ENCODE data around the gene OR1I1.
"Not testable (repeated sequence)": the region's sequence is repeated elsewhere in the genome, so short reads cannot be mapped to it uniquely, and the experiment has no call there.

OR1I1 gene

GRCh38 chr19:15097980-15098379 is 16.0 kb downstream of the OR1I1 start:
- in situ Hi-C loops (cut with MboI; ENCODE audit: low sequenced_read_pairs) = not testable (repeated sequence)

GRCh38 chr19:15098460-15098859 is 16.4 kb downstream of the OR1I1 start:
- in situ Hi-C loops (cut with MboI; ENCODE audit: low sequenced_read_pairs) = no loop called here

GRCh38 chr19:15099017-15099582 is 17.1 kb downstream of the OR1I1 start:
- in situ Hi-C loops (cut with MboI; ENCODE audit: low sequenced_read_pairs) = no loop called here

GRCh38 chr19:15101479-15102082 is 19.6 kb downstream of the OR1I1 start:
- in situ Hi-C loops (cut with MboI; ENCODE audit: low sequenced_read_pairs) = no loop called here

GRCh38 chr19:15104003-15104402 is 22.0 kb downstream of the OR1I1 start:
- in situ Hi-C loops (cut with MboI; ENCODE audit: low sequenced_read_pairs) = no loop called here

- in situ Hi-C loops (cut with MboI; ENCODE audit: low sequenced_read_pairs) = no loop called here
Measured at GRCh38 chr19:15104411-15104810, 22.4 kb downstream of the OR1I1 start.

- in situ Hi-C loops (cut with MboI; ENCODE audit: low sequenced_read_pairs) = no loop called here
Measured at GRCh38 chr19:15105044-15105443, 23.0 kb downstream of the OR1I1 start.

- in situ Hi-C loops (cut with MboI; ENCODE audit: low sequenced_read_pairs) = no loop called here
Measured at GRCh38 chr19:15107061-15108010, 25.3 kb downstream of the OR1I1 start, which contains the start of gene SYDE1. TSS of gene SYDE1 (plus strand) at chr19:15107401. CDS start at chr19:15107434, 33 bp downstream.

GRCh38 chr19:15108145-15108844 is 26.3 kb downstream of the OR1I1 start:
- in situ Hi-C loops (cut with MboI; ENCODE audit: low sequenced_read_pairs) = no loop called here

GRCh38 chr19:15108845-15109767 is 27.1 kb downstream of the OR1I1 start:
- in situ Hi-C loops (cut with MboI; ENCODE audit: low sequenced_read_pairs) = no loop called here

- in situ Hi-C loops (cut with MboI; ENCODE audit: low sequenced_read_pairs) = no loop called here
Measured at GRCh38 chr19:15109768-15110417, 27.9 kb downstream of the OR1I1 start.

GRCh38 chr19:15110418-15110815 is 28.4 kb downstream of the OR1I1 start:
- in situ Hi-C loops (cut with MboI; ENCODE audit: low sequenced_read_pairs) = no loop called here

GRCh38 chr19:15111758-15112157 is 29.7 kb downstream of the OR1I1 start:
- in situ Hi-C loops (cut with MboI; ENCODE audit: low sequenced_read_pairs) = no loop called here

- in situ Hi-C loops (cut with MboI; ENCODE audit: low sequenced_read_pairs) = no loop called here
Measured at GRCh38 chr19:15112385-15112784, 30.4 kb downstream of the OR1I1 start.

GRCh38 chr19:15113245-15114152 is 31.5 kb downstream of the OR1I1 start:
- in situ Hi-C loops (cut with MboI; ENCODE audit: low sequenced_read_pairs) = no loop called here

- in situ Hi-C loops (cut with MboI; ENCODE audit: low sequenced_read_pairs) = no loop called here
Measured at GRCh38 chr19:15114153-15114540, 32.1 kb downstream of the OR1I1 start.

- in situ Hi-C loops (cut with MboI; ENCODE audit: low sequenced_read_pairs) = no loop called here
Measured at GRCh38 chr19:15115080-15115479, 33.1 kb downstream of the OR1I1 start.

GRCh38 chr19:15115762-15116615 is 34.0 kb downstream of the OR1I1 start:
- in situ Hi-C loops (cut with MboI; ENCODE audit: low sequenced_read_pairs) = no loop called here

Data from HL-60/S4 treated with phorbol 12-myristate 13-acetate at 8.2 ng/mL for 4 days and 3 days (cell line).